Left colon (tissue), 2 donors: Measurements from ENCODE around the gene PBOV1. TPM values are rescaled to one million over a fixed set of nuclear protein-coding genes. Genes with fewer than 3 reads are reported as not detected.

Experiments
- ATAC-seq: fragments of 200-7000 bp; cut with Tn5 transposase; one replicate; pipeline ENCODE4 v1.9.1; 2020; ENCODE audit warnings: mild to moderate bottlenecking, moderate library complexity
- DNase-seq, 2 donors: peaks; one replicate each; pipeline ENCODE4 v3.0.0-alpha.2; 2020
- intact Hi-C, 2 donors: fragments of 100-400 bp; cut with DNase I in 1 of 2; cut with micrococcal nuclease in 1 of 2; formaldehyde crosslinking; loops; one replicate each; pipeline versions ENCODE4 v1.11.2 to v1.14.0; 2022; cut with DNase I, micrococcal nuclease
- total RNA-seq, 2 donors: library from RNA; stranded (reverse); fragmentation: NEBNext Ultra II Directional; extraction: Animal tissue kit (Norgen Biotek cat#: 25700); gene quantifications; one replicate each; pipeline ENCODE4 v1.2.1, GENCODE V29; 2021
- donor health status: DM: no; HTN: no; CAD: no.
- donor health status: DM: yes; HTN: yes; CAD: no.

Gene PBOV1
- total RNA-seq, 2 donors from 2014 or later = not detected

- ATAC-seq (no peak), DNase-seq (no peak)
- intact Hi-C loops = no loop called here
These were observed 22.4 kb upstream of the PBOV1 start for GRCh38 chr6:138240476-138241245.

- DNase-seq (no peak), ATAC-seq (no peak)
- intact Hi-C loops = no loop called here
These were observed 21.5 kb upstream of the PBOV1 start for GRCh38 chr6:138239774-138240173.

- no peak for ATAC-seq
- no peak for DNase-seq
- intact Hi-C loops = no loop called here
These were observed 20.1 kb upstream of the PBOV1 start for GRCh38 chr6:138238368-138238767.

- ATAC-seq = no peak
- intact Hi-C loops = no loop called here
- DNase-seq = no peak
These were observed 19.2 kb upstream of the PBOV1 start for GRCh38 chr6:138237463-138237862.

GRCh38 chr6:138235693-138236092, 17.4 kb upstream of the PBOV1 start:
- intact Hi-C loops = no loop called here
- no peak for ATAC-seq
- DNase-seq = no peak

GRCh38 chr6:138235205-138235604, 16.9 kb upstream of the PBOV1 start:
- DNase-seq (no peak), ATAC-seq (no peak)
- intact Hi-C loops = no loop called here

- intact Hi-C loops = no loop called here
- no peak for DNase-seq
- no peak for ATAC-seq
These were observed 16.1 kb upstream of the PBOV1 start for GRCh38 chr6:138234363-138234762.

- ATAC-seq (peak; percentile 74), DNase-seq (no peak)
- intact Hi-C loops = no loop called here
These were observed 13.1 kb upstream of the PBOV1 start for GRCh38 chr6:138231381-138231886.

GRCh38 chr6:138230759-138231380, 12.6 kb upstream of the PBOV1 start:
- DNase-seq (no peak), ATAC-seq (no peak)
- intact Hi-C loops = no loop called here

- ATAC-seq (no peak), DNase-seq (no peak)
- intact Hi-C loops = no loop called here
These were observed 11.9 kb upstream of the PBOV1 start for GRCh38 chr6:138230221-138230620.

- intact Hi-C loops = no loop called here
- ATAC-seq (no peak), DNase-seq (no peak)
These were observed 11.4 kb upstream of the PBOV1 start for GRCh38 chr6:138229663-138230179.

GRCh38 chr6:138229072-138229471, 10.8 kb upstream of the PBOV1 start:
- DNase-seq = no peak
- ATAC-seq = no peak
- intact Hi-C loops = no loop called here

GRCh38 chr6:138227316-138227781, 9.1 kb upstream of the PBOV1 start:
- ATAC-seq = peak; percentile 76
- DNase-seq = peak; percentile 54 to 62
- intact Hi-C loops = no loop called here

- peak in 1 of 2 donors; percentile 7 for DNase-seq
- intact Hi-C loops = no loop called here
These were observed 8.5 kb upstream of the PBOV1 start for GRCh38 chr6:138226700-138227315.

GRCh38 chr6:138225953-138226352, 7.7 kb upstream of the PBOV1 start:
- intact Hi-C loops = no loop called here
- no peak for ATAC-seq
- DNase-seq = no peak

More at GRCh38 chr6:138226700-138227315, 8.5 kb upstream of the PBOV1 start:
- ATAC-seq = peak; percentile 11

- no peak for DNase-seq
- intact Hi-C loops = no loop called here
- ATAC-seq = no peak
These were observed 4.7 kb upstream of the PBOV1 start for GRCh38 chr6:138222901-138223546.

GRCh38 chr6:138219901-138220300, 1.6 kb upstream of the PBOV1 start:
- ATAC-seq (no peak), DNase-seq (no peak)
- intact Hi-C loops = no loop called here

- peak in 1 of 2 donors; percentile 41 for DNase-seq
- intact Hi-C loops = no loop called here
- peak; percentile 73 for ATAC-seq
These were observed 1.1 kb upstream of the PBOV1 start for GRCh38 chr6:138219398-138219797.
